ENCODE data around the gene LDLRAP1. TPM values are rescaled to one million over a fixed set of nuclear protein-coding genes. Genes with fewer than 3 reads are reported as not detected.

The LDLRAP1 gene
- total and polyA plus RNA-seq, 2 of the 4 experiments (the other 2 are of a cell fraction), result 4.5 to 14.4 TPM

GRCh38 chr1:25587290-25587689 lies 43.9 kb downstream of the LDLRAP1 start:
- no peak for TF ChIP-seq NFE2L2 (IDR thresholded peaks at IDR 0.05; ENCODE audit: low read depth, low read length)
- no peak for TF ChIP-seq ELK1 (IDR thresholded peaks at IDR 0.05; ENCODE audit: borderline replicate concordance, low read depth, low read length)
- TF ChIP-seq MAFK (IDR thresholded peaks at IDR 0.05; ENCODE audit: low read depth, low read length), result no peak
- no peak for TF ChIP-seq BHLHE40 (IDR thresholded peaks at IDR 0.05; ENCODE audit: low read depth, low read length)
- no peak for TF ChIP-seq USF2 (IDR thresholded peaks at IDR 0.05; ENCODE audit: low read depth, low read length)
- no peak for TF ChIP-seq POLR2A (IDR thresholded peaks at IDR 0.05; ENCODE audit: low read depth, low read length)
- no peak for TF ChIP-seq CEBPB (IDR thresholded peaks at IDR 0.05; ENCODE audit: low read depth, low read length)
- no peak for TF ChIP-seq RFX5 (IDR thresholded peaks at IDR 0.05; ENCODE audit: low read depth, low read length)
- TF ChIP-seq, protein P1, sequence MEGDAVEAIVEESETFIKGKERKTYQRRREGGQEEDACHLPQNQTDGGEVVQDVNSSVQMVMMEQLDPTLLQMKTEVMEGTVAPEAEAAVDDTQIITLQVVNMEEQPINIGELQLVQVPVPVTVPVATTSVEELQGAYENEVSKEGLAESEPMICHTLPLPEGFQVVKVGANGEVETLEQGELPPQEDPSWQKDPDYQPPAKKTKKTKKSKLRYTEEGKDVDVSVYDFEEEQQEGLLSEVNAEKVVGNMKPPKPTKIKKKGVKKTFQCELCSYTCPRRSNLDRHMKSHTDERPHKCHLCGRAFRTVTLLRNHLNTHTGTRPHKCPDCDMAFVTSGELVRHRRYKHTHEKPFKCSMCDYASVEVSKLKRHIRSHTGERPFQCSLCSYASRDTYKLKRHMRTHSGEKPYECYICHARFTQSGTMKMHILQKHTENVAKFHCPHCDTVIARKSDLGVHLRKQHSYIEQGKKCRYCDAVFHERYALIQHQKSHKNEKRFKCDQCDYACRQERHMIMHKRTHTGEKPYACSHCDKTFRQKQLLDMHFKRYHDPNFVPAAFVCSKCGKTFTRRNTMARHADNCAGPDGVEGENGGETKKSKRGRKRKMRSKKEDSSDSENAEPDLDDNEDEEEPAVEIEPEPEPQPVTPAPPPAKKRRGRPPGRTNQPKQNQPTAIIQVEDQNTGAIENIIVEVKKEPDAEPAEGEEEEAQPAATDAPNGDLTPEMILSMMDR (conservative IDR thresholded peaks at IDR 0.05; ENCODE audit: low read depth, low read length), result no peak
- no peak overlapping the region for H3K4me2 ChIP-seq (ENCODE audit: low read depth, low read length)
- no peak overlapping the region for H3K27ac ChIP-seq (ENCODE audit: insufficient read depth, low read length)
- in situ Hi-C loops (cut with MboI; ENCODE audit: low sequenced_read_pairs), result no loop called here
- no peak overlapping the region; the same call in 1 of the 2 replicates for H2BK120ac ChIP-seq (ENCODE audit: low read depth, low read length)
- H3K36me3 ChIP-seq (ENCODE audit: control insufficient read depth, insufficient read depth, low read length), result no peaks in the 10 kb centered on the region
- DNase-seq, result no peak
- no peaks in the 10 kb centered on the region for H3K27me3 ChIP-seq (ENCODE audit: control insufficient read depth, insufficient read depth, low read length)
- no peak overlapping the region for H4K5ac ChIP-seq (ENCODE audit: low read depth, low read length)
- no peak overlapping the region for H3K4ac ChIP-seq (ENCODE audit: low read depth, low read length)
- H4K20me1 ChIP-seq (ENCODE audit: insufficient read depth, low read length), result no peaks in the 10 kb centered on the region
- no peak for ATAC-seq (ENCODE audit: low read depth)
- H3K18ac ChIP-seq (ENCODE audit: low read depth, low read length), result no peak overlapping the region
- ChIA-PET CTCF (no interaction called here), POLR2A (ENCODE audit: unreplicated experiment) (no interaction called here)
- peaks cover 11% of the 10 kb centered on the region for H3K4me1 ChIP-seq (ENCODE audit: control insufficient read depth, insufficient read depth, low read length)
- dilution Hi-C loops (cut with HindIII; ENCODE audit: low sequenced_read_pairs, unreplicated experiment), result no loop called here
- H2AFZ ChIP-seq (replicated peaks; ENCODE audit: low read length, poor library complexity), result no peak overlapping the region
- H4K91ac ChIP-seq (ENCODE audit: insufficient read depth, low read depth, low read length), result no peak overlapping the region
- H2BK5ac ChIP-seq (ENCODE audit: low read depth, low read length, poor library complexity, severe bottlenecking), result no peak overlapping the region
- H2AK9ac ChIP-seq (replicated peaks; ENCODE audit: low read depth, low read length, poor library complexity), result no peak overlapping the region
- 78% methylated on average over 6 of the region's 8 CpGs; no CpG with 5 or more reads in 1 of the 2 experiments for WGBS, 2 experiments (ENCODE audit: extremely low coverage in 2 of 2, insufficient read length in 1 of 2)
- H3K14ac ChIP-seq (replicated peaks; ENCODE audit: low read depth, low read length), result 0 out of 2 replicates have a peak overlapping the region, but pooled peaks have one; percentile 27
- no peak overlapping the region for H3K9ac ChIP-seq (ENCODE audit: low read depth, low read length)
- peaks cover 4% of the 10 kb centered on the region; the same call in 1 of the 2 replicates for H3K9me3 ChIP-seq (ENCODE audit: control insufficient read depth, insufficient read depth, low read length)
- H3K23ac ChIP-seq (ENCODE audit: low read depth, low read length), result no peak overlapping the region
- no peak overlapping the region for H3K4me3 ChIP-seq (ENCODE audit: insufficient read depth, low read depth, low read length)
- H2AK5ac ChIP-seq (ENCODE audit: low read depth, low read length), result peak overlapping the region; percentile 24; the same call in 1 of the 2 replicates
- intact Hi-C loops (cut with micrococcal nuclease), result no loop called here
- no peak overlapping the region for H4K8ac ChIP-seq (ENCODE audit: low read depth in 2 of 2, low read length in 2 of 2)
- H3K56ac ChIP-seq (ENCODE audit: extremely low read depth, insufficient read depth, low read length), result no peak overlapping the region
- H2BK20ac ChIP-seq (ENCODE audit: low read depth, low read length), result peak overlapping the region; percentile 3
- BruUV-seq (replicated peaks), result no TSS peak
- no peaks in the 10 kb centered on the region for H3K79me1 ChIP-seq (ENCODE audit: low read depth in 1 of 2, low read length in 2 of 2)
- peaks cover 4% of the 10 kb centered on the region for H3K9me1 ChIP-seq (ENCODE audit: insufficient read depth, low read length)
- no peak overlapping the region for H2BK15ac ChIP-seq (ENCODE audit: low read depth, low read length)
